Kidney (tissue), 14 donors: ENCODE results near the gene JAZF1. TPM values are rescaled to one million over a fixed set of nuclear protein-coding genes. Genes with fewer than 3 reads are reported as not detected.

ENCODE experiments used
- DNase-seq, 5 donors: peaks; one replicate each; pipeline ENCODE4 v3.0.0-alpha.2; 2013 to 2020
- FAIRE-seq: peaks from 2 replicates; lab custom pipeline; 2012; peaks lifted over from hg19 to GRCh38; lab: Jason Lieb, UNC
- H3K27ac ChIP-seq, 2 donors: one replicate each; pipeline ENCODE4 v1.7.0; 2013; ENCODE audit warnings: low read depth in 2 of 2, low read length in 2 of 2, inconsistent platforms in 1 of 2
- H3K27me3 ChIP-seq: one replicate; pipeline ENCODE4 v1.7.1; 2013; ENCODE audit warnings: low read length, inconsistent platforms; ENCODE audit not compliant: control insufficient read depth, insufficient read depth
- H3K36me3 ChIP-seq, 3 donors: one replicate each; pipeline versions ENCODE4 v1.7.0 to v1.7.1; 2013; ENCODE audit warnings: low read length in 3 of 3, control low read depth in 1 of 3, inconsistent platforms in 1 of 3; ENCODE audit not compliant: insufficient read depth in 3 of 3, control insufficient read depth in 2 of 3
- H3K4me1 ChIP-seq, 3 donors: one replicate each; pipeline versions ENCODE4 v1.7.0 to v1.7.1; 2013; ENCODE audit warnings: low read length in 3 of 3, inconsistent platforms in 1 of 3, low read depth in 1 of 3; ENCODE audit not compliant: control insufficient read depth in 2 of 3, insufficient read depth in 2 of 3
- H3K4me3 ChIP-seq, 3 donors: one replicate each; pipeline versions ENCODE4 v1.7.0 to v1.8.1; 2013; ENCODE audit warnings: low read length in 3 of 3, control low read depth in 1 of 3, inconsistent platforms in 1 of 3
- H3K9ac ChIP-seq, 3 donors: one replicate each; pipeline versions ENCODE4 v1.7.0 to v1.7.1; 2013; ENCODE audit warnings: low read length in 3 of 3, control low read depth in 1 of 3, inconsistent platforms in 1 of 3
- H3K9me3 ChIP-seq, 3 donors: one replicate each; pipeline versions ENCODE4 v1.7.0 to v1.7.1; 2013; ENCODE audit warnings: low read length in 3 of 3, control low read depth in 1 of 3, inconsistent platforms in 1 of 3; ENCODE audit not compliant: control insufficient read depth in 2 of 3, insufficient read depth in 1 of 3
- intact Hi-C: fragments of 100-400 bp; cut with DNase I; formaldehyde crosslinking; loops from one replicate; pipeline ENCODE4 v1.11.1; 2022
- polyA plus RNA-seq: library from polyadenylated mRNA; stranded (reverse); fragments of 350-450 nt; fragmentation: Illumina TruSeq; extraction: RNeasy Lipid Tissue Mini Kit (QIAGEN cat#74804); gene quantifications from one replicate; pipeline ENCODE4 v1.2.3, GENCODE V29; 2014; ENCODE audit warnings: low read depth, low replicate concordance; ENCODE audit not compliant: insufficient read depth
- total RNA-seq: library from RNA; stranded (reverse); fragmentation: NEBNext Ultra II Directional; extraction: Animal tissue kit (Norgen Biotek cat#: 25700); gene quantifications from one replicate; pipeline ENCODE4 v1.2.1, GENCODE V29; 2021
- TF ChIP-seq, protein P1 (sequence below): IDR thresholded peaks from 3 replicates; pipeline ENCODE4 v1.5.1; 2012; ENCODE audit warnings: mild to moderate bottlenecking, moderate library complexity, borderline replicate concordance; ENCODE audit not compliant: insufficient read depth; ENCODE audit errors: extremely low read depth
- donor health status: control.
- donor health status: control.
- donor health status: control.
- donor health status: control.
- donor health status: control.
- donor health status: DM: yes; HTN: yes; CAD: no.
- donor health status: Normal renal cell carcinoma (clear cell type).

The JAZF1 gene
- total and polyA plus RNA-seq, 2 donors from 2014 or later = 5.7 to 13.1 TPM

DNA sequence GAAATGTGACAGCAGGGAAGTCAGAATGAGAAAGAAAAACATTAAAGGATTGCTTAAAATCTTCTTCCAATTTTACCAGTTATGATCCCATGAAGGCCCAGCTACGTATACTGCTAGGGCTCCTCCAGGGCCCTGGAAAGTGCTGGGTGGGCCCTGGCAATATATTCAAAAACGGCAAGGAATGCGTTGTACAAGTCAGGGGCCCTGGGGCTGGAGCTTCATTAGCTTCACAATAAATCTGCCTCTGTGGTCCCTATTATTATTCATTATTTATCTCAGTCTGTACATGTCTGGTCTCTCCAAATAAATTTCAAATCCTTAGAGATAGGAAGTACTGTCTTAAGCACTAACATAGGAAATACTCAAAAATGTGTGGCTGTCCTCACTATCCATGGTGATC lies 7.6 kb downstream of the JAZF1 start:
- H3K4me3 ChIP-seq = no peak overlapping the region
- H3K9ac ChIP-seq = no peak overlapping the region
- H3K9me3 ChIP-seq = no peaks in the 10 kb centered on the region
- no peaks in the 10 kb centered on the region for H3K27me3 ChIP-seq
- DNase-seq = no peak
- TF ChIP-seq, protein P1, sequence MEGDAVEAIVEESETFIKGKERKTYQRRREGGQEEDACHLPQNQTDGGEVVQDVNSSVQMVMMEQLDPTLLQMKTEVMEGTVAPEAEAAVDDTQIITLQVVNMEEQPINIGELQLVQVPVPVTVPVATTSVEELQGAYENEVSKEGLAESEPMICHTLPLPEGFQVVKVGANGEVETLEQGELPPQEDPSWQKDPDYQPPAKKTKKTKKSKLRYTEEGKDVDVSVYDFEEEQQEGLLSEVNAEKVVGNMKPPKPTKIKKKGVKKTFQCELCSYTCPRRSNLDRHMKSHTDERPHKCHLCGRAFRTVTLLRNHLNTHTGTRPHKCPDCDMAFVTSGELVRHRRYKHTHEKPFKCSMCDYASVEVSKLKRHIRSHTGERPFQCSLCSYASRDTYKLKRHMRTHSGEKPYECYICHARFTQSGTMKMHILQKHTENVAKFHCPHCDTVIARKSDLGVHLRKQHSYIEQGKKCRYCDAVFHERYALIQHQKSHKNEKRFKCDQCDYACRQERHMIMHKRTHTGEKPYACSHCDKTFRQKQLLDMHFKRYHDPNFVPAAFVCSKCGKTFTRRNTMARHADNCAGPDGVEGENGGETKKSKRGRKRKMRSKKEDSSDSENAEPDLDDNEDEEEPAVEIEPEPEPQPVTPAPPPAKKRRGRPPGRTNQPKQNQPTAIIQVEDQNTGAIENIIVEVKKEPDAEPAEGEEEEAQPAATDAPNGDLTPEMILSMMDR = no peak
- no peaks in the 10 kb centered on the region for H3K36me3 ChIP-seq
- intact Hi-C loops = no loop called here
- H3K4me1 ChIP-seq = no peaks in the 10 kb centered on the region
- no peak for FAIRE-seq
- no peak overlapping the region for H3K27ac ChIP-seq

GRCh38 chr7:28170701-28171100 lies 9.9 kb downstream of the JAZF1 start:
- no peaks in the 10 kb centered on the region for H3K36me3 ChIP-seq
- H3K9me3 ChIP-seq = no peaks in the 10 kb centered on the region
- no peaks in the 10 kb centered on the region for H3K4me1 ChIP-seq
- TF ChIP-seq, protein P1 = no peak
- intact Hi-C loops = no loop called here
- no peak overlapping the region for H3K27ac ChIP-seq
- no peak overlapping the region for H3K9ac ChIP-seq
- H3K27me3 ChIP-seq = no peaks in the 10 kb centered on the region
- no peak for FAIRE-seq
- no peak for DNase-seq
- H3K4me3 ChIP-seq = no peak overlapping the region

DNA sequence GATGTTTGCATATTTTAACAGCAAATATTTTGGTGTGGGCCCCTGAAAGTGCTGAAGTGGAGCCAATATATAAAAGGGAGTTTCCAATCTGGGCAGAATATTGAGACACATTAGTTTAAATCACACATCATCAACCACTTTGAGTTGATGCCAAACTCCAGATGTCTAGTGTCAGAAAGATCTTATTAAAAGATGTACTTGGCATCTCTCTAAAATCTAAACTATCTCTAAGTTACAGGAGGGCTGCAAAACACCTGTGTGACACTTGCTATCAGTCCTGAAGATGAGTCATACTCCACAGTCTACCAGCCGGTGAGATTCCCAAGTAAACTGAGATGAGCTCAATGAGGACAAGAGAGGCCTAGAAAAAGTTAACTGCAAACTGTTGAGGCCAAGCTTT lies 11.4 kb downstream of the JAZF1 start:
- Histone ChIP-seq H3K27me3 (no peaks in the 10 kb centered on the region), H3K36me3 (no peaks in the 10 kb centered on the region), H3K4me1 (no peaks in the 10 kb centered on the region), H3K27ac (no peak overlapping the region), H3K9ac (no peak overlapping the region), H3K9me3 (no peaks in the 10 kb centered on the region), H3K4me3 (no peak overlapping the region)
- no peak for DNase-seq
- intact Hi-C loops = no loop called here
- TF ChIP-seq, protein P1 = no peak
- no peak for FAIRE-seq

GRCh38 chr7:28168393-28169158 lies 12.0 kb downstream of the JAZF1 start:
- FAIRE-seq (no peak), DNase-seq (no peak)
- H3K9ac ChIP-seq = no peak overlapping the region
- H3K36me3 ChIP-seq = no peaks in the 10 kb centered on the region
- intact Hi-C loops = no loop called here
- no peak overlapping the region for H3K27ac ChIP-seq
- H3K27me3 ChIP-seq = no peaks in the 10 kb centered on the region
- H3K4me3 ChIP-seq = no peak overlapping the region
- no peaks in the 10 kb centered on the region for H3K9me3 ChIP-seq
- TF ChIP-seq, protein P1 = no peak
- no peaks in the 10 kb centered on the region for H3K4me1 ChIP-seq
